ENCODE data around the gene TAS2R60. TPM values are rescaled to one million over a fixed set of nuclear protein-coding genes. Genes with fewer than 3 reads are reported as not detected.

The TAS2R60 gene
- total RNA-seq, 1 donor from 2014 or later, result not detected

DNA sequence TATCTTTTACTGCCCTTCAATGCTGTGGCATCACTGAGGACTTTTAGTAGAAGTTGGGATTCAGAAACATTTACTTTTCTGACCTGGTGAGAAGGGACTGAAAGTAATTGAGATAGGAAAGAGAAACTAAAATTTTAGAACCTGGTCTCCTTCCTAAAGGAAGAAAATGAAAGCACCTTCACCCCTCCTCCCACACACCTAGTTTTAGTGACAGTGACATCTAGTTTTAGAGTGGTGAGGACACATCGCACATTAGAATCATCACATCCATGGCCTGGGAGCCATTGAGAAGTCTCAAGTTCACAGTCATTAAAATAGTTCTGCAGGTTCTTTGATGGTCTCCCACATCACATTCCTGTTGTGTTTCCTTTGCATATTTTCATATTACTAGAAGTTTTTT is 50.5 kb downstream of the TAS2R60 start:
- H3K36me3 Mint-ChIP-seq (ENCODE audit: low read depth), result no peaks in the 10 kb centered on the region
- H3K9me3 Mint-ChIP-seq, result no peaks in the 10 kb centered on the region
- H3K4me3 Mint-ChIP-seq (ENCODE audit: low read depth), result no peak overlapping the region
- no peak for DNase-seq (ENCODE audit: low spot score)
- intact Hi-C loops (cut with micrococcal nuclease), result loop anchor here (5.0 kb wide), 1 partner anchor 419 kb away; no protein-coding TSS in a partner anchor
- H3K4me1 Mint-ChIP-seq (ENCODE audit: low read depth), result peaks cover 28% of the 10 kb centered on the region
- H3K27ac Mint-ChIP-seq, result no peak overlapping the region
- H3K27me3 Mint-ChIP-seq (ENCODE audit: low read depth), result no peaks in the 10 kb centered on the region

Other genes with a start within 250 kb of the TAS2R60 start
- gene TAS2R40, start 221.4 kb upstream of the TAS2R60 start, total RNA-seq, result not detected in 2 replicates
- 166 and 168 TPM in 2 replicates for gene GSTK1, start 180.0 kb upstream of the TAS2R60 start, total RNA-seq
- gene TMEM139, start 158.5 kb upstream of the TAS2R60 start, total RNA-seq, result 0.75 and 1.1 TPM in 2 replicates
- gene CASP2, start 155.1 kb upstream of the TAS2R60 start, total RNA-seq, result 116 and 122 TPM in 2 replicates
- gene CLCN1, start 127.3 kb upstream of the TAS2R60 start, total RNA-seq, result not detected in 2 replicates
- gene FAM131B, start 80.7 kb upstream of the TAS2R60 start, total RNA-seq, result 1.3 and 2.0 TPM in 2 replicates
- gene ZYX, start 62.1 kb upstream of the TAS2R60 start, total RNA-seq, result 114 and 115 TPM in 2 replicates
- gene EPHA1, start 34.6 kb upstream of the TAS2R60 start, total RNA-seq, result 0.07 and 0.34 TPM in 2 replicates
- gene TAS2R41, start 34.4 kb downstream of the TAS2R60 start, total RNA-seq, result not detected in 2 replicates
- gene CTAGE15, start 128.3 kb downstream of the TAS2R60 start, total RNA-seq, result 1.5 and 2.4 TPM in 2 replicates
- gene TCAF2, start 177.5 kb downstream of the TAS2R60 start, total RNA-seq, result 37.0 and 38.6 TPM in 2 replicates